ENCODE data around the gene POMGNT1. TPM values are rescaled to one million over a fixed set of nuclear protein-coding genes. Genes with fewer than 3 reads are reported as not detected.

Gene POMGNT1
- total RNA-seq, 1 donor from 2014 or later = 67.8 TPM

GRCh38 chr1:46174448-46175231, 23.6 kb downstream of the POMGNT1 start, which contains the start of gene TSPAN1:
Gene TSPAN1 (plus strand): TSS chr1:46175087. CDS start chr1:46181108, 6,021 bp downstream.
- Mint-ChIP-seq H3K9me3 (no peaks in the 10 kb centered on the region), H3K36me3 (ENCODE audit: low read depth) (no peaks in the 10 kb centered on the region), H3K4me3 (ENCODE audit: low read depth) (no peak within 1 kb of the TSS), H3K27ac (no peak within 1 kb of the TSS), H3K4me1 (ENCODE audit: low read depth) (no peaks in the 10 kb centered on the region), H3K27me3 (ENCODE audit: low read depth) (peaks cover 14% of the 10 kb centered on the region)
- DNase-seq (ENCODE audit: low spot score) = no peak
- intact Hi-C loops (cut with micrococcal nuclease) = no loop called here

- Mint-ChIP-seq H3K36me3 (ENCODE audit: low read depth) (no peaks in the 10 kb centered on the region), H3K27me3 (ENCODE audit: low read depth) (peaks cover 22% of the 10 kb centered on the region), H3K9me3 (no peaks in the 10 kb centered on the region), H3K4me3 (ENCODE audit: low read depth) (no peak overlapping the region), H3K27ac (no peak overlapping the region), H3K4me1 (ENCODE audit: low read depth) (no peaks in the 10 kb centered on the region)
- intact Hi-C loops (cut with micrococcal nuclease) = no loop called here
- no peak for DNase-seq (ENCODE audit: low spot score)
Observed at GRCh38 chr1:46173361-46173856, 24.8 kb downstream of the POMGNT1 start.

- Mint-ChIP-seq H3K9me3 (no peaks in the 10 kb centered on the region), H3K4me1 (ENCODE audit: low read depth) (peaks cover 3% of the 10 kb centered on the region), H3K27me3 (ENCODE audit: low read depth) (peaks cover 27% of the 10 kb centered on the region), H3K27ac (no peak overlapping the region), H3K4me3 (ENCODE audit: low read depth) (no peak overlapping the region), H3K36me3 (ENCODE audit: low read depth) (no peaks in the 10 kb centered on the region)
- intact Hi-C loops (cut with micrococcal nuclease) = no loop called here
- DNase-seq (ENCODE audit: low spot score) = no peak
Observed at GRCh38 chr1:46172321-46172720, 25.9 kb downstream of the POMGNT1 start.

- intact Hi-C loops (cut with micrococcal nuclease) = no loop called here
- Mint-ChIP-seq H3K4me3 (ENCODE audit: low read depth) (no peak overlapping the region), H3K4me1 (ENCODE audit: low read depth) (peaks cover 7% of the 10 kb centered on the region)
Observed at GRCh38 chr1:46171871-46172270, 26.4 kb downstream of the POMGNT1 start.

GRCh38 chr1:46171351-46171750, 26.9 kb downstream of the POMGNT1 start:
- Mint-ChIP-seq H3K4me3 (ENCODE audit: low read depth) (no peak overlapping the region), H3K9me3 (no peaks in the 10 kb centered on the region), H3K4me1 (ENCODE audit: low read depth) (peaks cover 7% of the 10 kb centered on the region), H3K36me3 (ENCODE audit: low read depth) (no peaks in the 10 kb centered on the region), H3K27ac (no peak overlapping the region), H3K27me3 (ENCODE audit: low read depth) (peaks cover 24% of the 10 kb centered on the region)
- no peak for DNase-seq (ENCODE audit: low spot score)
- intact Hi-C loops (cut with micrococcal nuclease) = no loop called here

More at GRCh38 chr1:46171871-46172270, 26.4 kb downstream of the POMGNT1 start:
- H3K27me3 Mint-ChIP-seq (ENCODE audit: low read depth) = peaks cover 26% of the 10 kb centered on the region
- no peak overlapping the region for H3K27ac Mint-ChIP-seq
- no peaks in the 10 kb centered on the region for H3K36me3 Mint-ChIP-seq (ENCODE audit: low read depth)
- DNase-seq (ENCODE audit: low spot score) = no peak
- H3K9me3 Mint-ChIP-seq = no peaks in the 10 kb centered on the region

GRCh38 chr1:46169811-46170454, 28.3 kb downstream of the POMGNT1 start:
- Mint-ChIP-seq H3K36me3 (ENCODE audit: low read depth) (no peaks in the 10 kb centered on the region), H3K4me1 (ENCODE audit: low read depth) (peaks cover 7% of the 10 kb centered on the region)
- intact Hi-C loops (cut with micrococcal nuclease) = no loop called here

GRCh38 chr1:46168477-46168876, 29.8 kb downstream of the POMGNT1 start:
- Mint-ChIP-seq H3K4me1 (ENCODE audit: low read depth) (peaks cover 7% of the 10 kb centered on the region), H3K36me3 (ENCODE audit: low read depth) (no peaks in the 10 kb centered on the region), H3K9me3 (no peaks in the 10 kb centered on the region), H3K4me3 (ENCODE audit: low read depth) (no peak overlapping the region), H3K27ac (no peak overlapping the region), H3K27me3 (ENCODE audit: low read depth) (peaks cover 27% of the 10 kb centered on the region)
- intact Hi-C loops (cut with micrococcal nuclease) = no loop called here
- DNase-seq (ENCODE audit: low spot score) = no peak

More at GRCh38 chr1:46169811-46170454, 28.3 kb downstream of the POMGNT1 start:
- Mint-ChIP-seq H3K27ac (no peak overlapping the region), H3K9me3 (no peaks in the 10 kb centered on the region), H3K4me3 (ENCODE audit: low read depth) (no peak overlapping the region), H3K27me3 (ENCODE audit: low read depth) (peaks cover 24% of the 10 kb centered on the region)
- DNase-seq (ENCODE audit: low spot score) = no peak

- Mint-ChIP-seq H3K36me3 (ENCODE audit: low read depth) (no peaks in the 10 kb centered on the region), H3K9me3 (no peaks in the 10 kb centered on the region), H3K4me3 (ENCODE audit: low read depth) (peak overlapping the region; percentile 73), H3K27me3 (ENCODE audit: low read depth) (peaks cover 27% of the 10 kb centered on the region), H3K4me1 (ENCODE audit: low read depth) (peaks cover 7% of the 10 kb centered on the region), H3K27ac (no peak overlapping the region)
- intact Hi-C loops (cut with micrococcal nuclease) = no loop called here
- DNase-seq (ENCODE audit: low spot score) = no peak
Observed at GRCh38 chr1:46166521-46167462, 31.4 kb downstream of the POMGNT1 start.

- no peak for DNase-seq (ENCODE audit: low spot score)
- intact Hi-C loops (cut with micrococcal nuclease) = no loop called here
- peaks cover 3% of the 10 kb centered on the region for H3K27me3 Mint-ChIP-seq (ENCODE audit: low read depth)
- H3K4me3 Mint-ChIP-seq (ENCODE audit: low read depth) = no peak overlapping the region
- H3K9me3 Mint-ChIP-seq = no peaks in the 10 kb centered on the region
- H3K36me3 Mint-ChIP-seq (ENCODE audit: low read depth) = no peaks in the 10 kb centered on the region
- H3K4me1 Mint-ChIP-seq (ENCODE audit: low read depth) = no peaks in the 10 kb centered on the region
- H3K27ac Mint-ChIP-seq = no peak overlapping the region
Observed at GRCh38 chr1:46160212-46160611, 38.0 kb downstream of the POMGNT1 start.

- Mint-ChIP-seq H3K27ac (no peak overlapping the region), H3K4me1 (ENCODE audit: low read depth) (no peaks in the 10 kb centered on the region), H3K4me3 (ENCODE audit: low read depth) (no peak overlapping the region), H3K36me3 (ENCODE audit: low read depth) (no peaks in the 10 kb centered on the region), H3K9me3 (no peaks in the 10 kb centered on the region), H3K27me3 (ENCODE audit: low read depth) (peaks cover under 1% of the 10 kb centered on the region)
- no peak for DNase-seq (ENCODE audit: low spot score)
- intact Hi-C loops (cut with micrococcal nuclease) = no loop called here
Observed at GRCh38 chr1:46159516-46159915, 38.7 kb downstream of the POMGNT1 start.

GRCh38 chr1:46158312-46159281, 39.6 kb downstream of the POMGNT1 start:
- no peaks in the 10 kb centered on the region for H3K9me3 Mint-ChIP-seq
- intact Hi-C loops (cut with micrococcal nuclease) = no loop called here

More at GRCh38 chr1:46158312-46159281, 39.6 kb downstream of the POMGNT1 start:
- no peaks in the 10 kb centered on the region for H3K4me1 Mint-ChIP-seq (ENCODE audit: low read depth)
- H3K27me3 Mint-ChIP-seq (ENCODE audit: low read depth) = no peaks in the 10 kb centered on the region
- no peak overlapping the region for H3K4me3 Mint-ChIP-seq (ENCODE audit: low read depth)
- H3K36me3 Mint-ChIP-seq (ENCODE audit: low read depth) = no peaks in the 10 kb centered on the region
- DNase-seq (ENCODE audit: low spot score) = no peak
- H3K27ac Mint-ChIP-seq = no peak overlapping the region
